ENCODE results near the gene SLC17A7.

Gene SLC17A7

GRCh38 chr19:49440439-49441209, 703 bp downstream of the SLC17A7 start:
- peaks cover 2% of the 10 kb centered on the region for H3K4me1 ChIP-seq (ENCODE audit: control insufficient read depth, insufficient read depth, low read length)
- H3K4me3 ChIP-seq (ENCODE audit: low read depth, low read length), result peak overlapping the region; percentile 61
- H3K27me3 ChIP-seq (ENCODE audit: control insufficient read depth, insufficient read depth, low read length), result peaks cover 57% of the 10 kb centered on the region
- no peaks in the 10 kb centered on the region for H3K36me3 ChIP-seq (ENCODE audit: control insufficient read depth, insufficient read depth, low read length)
- H3K9me3 ChIP-seq (ENCODE audit: control insufficient read depth, insufficient read depth, low read length), result no peaks in the 10 kb centered on the region
- H3K9ac ChIP-seq (ENCODE audit: low read depth, low read length), result no peak overlapping the region

DNA sequence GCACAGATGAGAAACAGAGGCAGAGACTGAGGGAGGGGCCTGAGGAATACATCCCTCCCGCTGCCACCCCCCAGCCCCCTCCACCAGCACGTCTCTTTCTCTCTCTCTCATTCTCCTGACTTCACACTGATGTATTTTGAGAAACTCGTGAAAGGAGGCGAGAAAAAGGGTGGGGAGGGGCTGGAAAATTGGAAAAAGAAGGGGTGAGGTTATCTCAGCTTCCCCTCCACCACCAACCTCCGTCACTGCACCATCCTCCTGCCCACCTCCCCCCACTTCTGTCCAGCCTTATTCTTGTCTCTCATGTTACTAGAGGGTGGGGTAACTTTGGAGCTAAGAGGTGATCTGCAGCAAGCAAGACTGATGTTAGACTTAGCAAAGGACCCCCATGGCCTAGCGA, 1.5 kb downstream of the SLC17A7 start:
- Histone ChIP-seq H3K9ac (ENCODE audit: low read depth, low read length) (no peak overlapping the region), H3K9me3 (ENCODE audit: control insufficient read depth, insufficient read depth, low read length) (no peaks in the 10 kb centered on the region), H3K4me3 (ENCODE audit: low read depth, low read length) (peak overlapping the region; percentile 61), H3K27me3 (ENCODE audit: control insufficient read depth, insufficient read depth, low read length) (peaks cover 64% of the 10 kb centered on the region), H3K4me1 (ENCODE audit: control insufficient read depth, insufficient read depth, low read length) (peaks cover 2% of the 10 kb centered on the region), H3K36me3 (ENCODE audit: control insufficient read depth, insufficient read depth, low read length) (no peaks in the 10 kb centered on the region)

- Histone ChIP-seq H3K27me3 (ENCODE audit: control insufficient read depth, insufficient read depth, low read length) (peaks cover 75% of the 10 kb centered on the region), H3K9me3 (ENCODE audit: control insufficient read depth, insufficient read depth, low read length) (no peaks in the 10 kb centered on the region), H3K4me3 (ENCODE audit: low read depth, low read length) (no peak overlapping the region), H3K4me1 (ENCODE audit: control insufficient read depth, insufficient read depth, low read length) (peaks cover 2% of the 10 kb centered on the region), H3K36me3 (ENCODE audit: control insufficient read depth, insufficient read depth, low read length) (no peaks in the 10 kb centered on the region), H3K9ac (ENCODE audit: low read depth, low read length) (no peak overlapping the region)
Observed at GRCh38 chr19:49438261-49438660, 3.1 kb downstream of the SLC17A7 start.

DNA sequence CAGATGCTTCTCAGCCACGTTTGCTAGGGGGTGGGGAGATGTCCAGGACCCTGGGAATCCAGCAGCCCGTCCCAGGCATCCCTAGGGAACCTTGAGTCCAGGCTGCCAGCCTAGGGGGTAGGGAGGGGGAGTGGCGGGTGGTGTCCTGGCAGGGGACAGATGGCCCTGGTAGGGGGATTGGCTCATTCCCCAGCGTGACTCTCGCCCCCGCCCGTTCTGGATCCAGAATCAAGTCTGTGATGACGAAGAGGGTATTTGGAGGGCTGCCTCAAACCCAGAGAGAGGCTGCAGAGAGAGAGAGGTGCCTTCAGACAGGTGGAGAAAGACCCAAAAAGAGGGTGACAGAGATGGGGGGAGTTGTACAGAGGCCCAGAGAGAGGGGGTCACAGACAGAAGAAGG, 4.1 kb downstream of the SLC17A7 start:
- Histone ChIP-seq H3K36me3 (ENCODE audit: control insufficient read depth, insufficient read depth, low read length) (no peaks in the 10 kb centered on the region), H3K4me1 (ENCODE audit: control insufficient read depth, insufficient read depth, low read length) (peaks cover 2% of the 10 kb centered on the region), H3K27me3 (ENCODE audit: control insufficient read depth, insufficient read depth, low read length) (peaks cover 85% of the 10 kb centered on the region), H3K9ac (ENCODE audit: low read depth, low read length) (no peak overlapping the region), H3K4me3 (ENCODE audit: low read depth, low read length) (peak overlapping the region; percentile 56), H3K9me3 (ENCODE audit: control insufficient read depth, insufficient read depth, low read length) (no peaks in the 10 kb centered on the region)

DNA sequence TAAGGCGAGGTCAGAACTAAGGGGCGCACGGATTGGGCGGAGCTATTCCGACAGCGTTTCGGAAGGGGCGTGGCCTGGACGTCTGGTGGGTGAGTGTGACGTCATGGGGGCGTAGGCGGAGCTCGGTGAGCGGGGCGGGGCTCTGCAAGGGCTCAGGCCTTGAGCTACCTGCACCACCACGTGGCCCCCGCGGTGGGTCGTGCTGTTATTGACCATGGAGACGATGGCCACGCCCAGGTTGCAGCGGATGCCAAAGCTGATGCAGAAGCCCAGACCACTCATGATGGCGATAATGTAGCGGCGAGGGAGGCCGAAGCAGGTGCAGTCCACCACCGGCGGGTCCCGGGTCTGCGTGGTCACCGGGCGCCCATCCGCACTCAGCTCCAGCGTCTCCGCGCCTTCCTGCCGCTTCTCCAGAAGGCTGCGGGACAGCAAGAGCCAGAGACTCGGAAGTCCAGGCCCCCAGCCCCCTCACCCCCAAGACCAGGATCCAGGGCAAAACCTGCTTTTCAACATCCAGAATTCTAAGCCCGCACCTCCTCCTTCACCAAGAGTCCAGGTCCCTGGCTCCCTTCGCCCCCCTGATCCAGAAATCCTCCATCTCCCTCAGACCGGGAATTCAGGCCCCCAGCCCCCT, 4.8 kb downstream of the SLC17A7 start:
- no peak overlapping the region for H3K9ac ChIP-seq (ENCODE audit: low read depth, low read length)
- H3K4me1 ChIP-seq (ENCODE audit: control insufficient read depth, insufficient read depth, low read length), result peaks cover 2% of the 10 kb centered on the region
- no peaks in the 10 kb centered on the region for H3K9me3 ChIP-seq (ENCODE audit: control insufficient read depth, insufficient read depth, low read length)
- H3K27me3 ChIP-seq (ENCODE audit: control insufficient read depth, insufficient read depth, low read length), result peaks cover 88% of the 10 kb centered on the region
- peak overlapping the region; percentile 56 for H3K4me3 ChIP-seq (ENCODE audit: low read depth, low read length)
- H3K36me3 ChIP-seq (ENCODE audit: control insufficient read depth, insufficient read depth, low read length), result no peaks in the 10 kb centered on the region

DNA sequence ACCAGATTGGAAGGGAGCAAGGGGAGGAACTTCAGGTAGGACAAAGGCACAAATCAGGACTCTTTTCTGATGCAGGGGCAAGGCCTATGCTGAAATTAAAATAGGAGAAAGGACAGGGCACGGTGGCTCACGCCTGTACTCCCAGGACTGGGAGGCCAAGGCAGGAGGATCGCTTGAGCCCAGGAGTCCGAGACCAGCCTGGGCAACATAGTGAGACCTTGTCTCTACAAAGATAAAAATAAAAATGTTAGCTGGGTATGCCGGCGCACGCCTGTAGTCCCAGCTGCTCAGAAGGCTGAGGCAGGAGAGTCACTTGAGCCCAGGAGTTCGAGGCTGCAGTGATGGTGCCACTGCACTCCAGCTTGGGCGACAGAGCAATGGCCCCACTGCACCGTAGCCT, 5.7 kb downstream of the SLC17A7 start:
- peaks cover 87% of the 10 kb centered on the region for H3K27me3 ChIP-seq (ENCODE audit: control insufficient read depth, insufficient read depth, low read length)
- peak overlapping the region; percentile 30 for H3K4me3 ChIP-seq (ENCODE audit: low read depth, low read length)
- H3K9ac ChIP-seq (ENCODE audit: low read depth, low read length), result no peak overlapping the region
- H3K4me1 ChIP-seq (ENCODE audit: control insufficient read depth, insufficient read depth, low read length), result peaks cover 2% of the 10 kb centered on the region
- H3K36me3 ChIP-seq (ENCODE audit: control insufficient read depth, insufficient read depth, low read length), result no peaks in the 10 kb centered on the region
- no peaks in the 10 kb centered on the region for H3K9me3 ChIP-seq (ENCODE audit: control insufficient read depth, insufficient read depth, low read length)

- peaks cover 86% of the 10 kb centered on the region for H3K27me3 ChIP-seq (ENCODE audit: control insufficient read depth, insufficient read depth, low read length)
- no peaks in the 10 kb centered on the region for H3K36me3 ChIP-seq (ENCODE audit: control insufficient read depth, insufficient read depth, low read length)
- no peak overlapping the region for H3K9ac ChIP-seq (ENCODE audit: low read depth, low read length)
- H3K4me3 ChIP-seq (ENCODE audit: low read depth, low read length), result no peak overlapping the region
- peaks cover 2% of the 10 kb centered on the region for H3K4me1 ChIP-seq (ENCODE audit: control insufficient read depth, insufficient read depth, low read length)
- H3K9me3 ChIP-seq (ENCODE audit: control insufficient read depth, insufficient read depth, low read length), result no peaks in the 10 kb centered on the region
Observed at GRCh38 chr19:49434907-49435583, 6.3 kb downstream of the SLC17A7 start.

- no peaks in the 10 kb centered on the region for H3K9me3 ChIP-seq (ENCODE audit: control insufficient read depth, insufficient read depth, low read length)
- H3K4me1 ChIP-seq (ENCODE audit: control insufficient read depth, insufficient read depth, low read length), result peaks cover 8% of the 10 kb centered on the region
- peaks cover 78% of the 10 kb centered on the region for H3K27me3 ChIP-seq (ENCODE audit: control insufficient read depth, insufficient read depth, low read length)
- peak overlapping the region; percentile 56 for H3K4me3 ChIP-seq (ENCODE audit: low read depth, low read length)
- no peak overlapping the region for H3K9ac ChIP-seq (ENCODE audit: low read depth, low read length)
- H3K36me3 ChIP-seq (ENCODE audit: control insufficient read depth, insufficient read depth, low read length), result no peaks in the 10 kb centered on the region
Observed at GRCh38 chr19:49433240-49433901, 8.0 kb downstream of the SLC17A7 start.

- Histone ChIP-seq H3K27me3 (ENCODE audit: control insufficient read depth, insufficient read depth, low read length) (peaks cover 70% of the 10 kb centered on the region), H3K9me3 (ENCODE audit: control insufficient read depth, insufficient read depth, low read length) (no peaks in the 10 kb centered on the region), H3K4me3 (ENCODE audit: low read depth, low read length) (peak overlapping the region; percentile 56), H3K9ac (ENCODE audit: low read depth, low read length) (no peak overlapping the region), H3K4me1 (ENCODE audit: control insufficient read depth, insufficient read depth, low read length) (peaks cover 8% of the 10 kb centered on the region), H3K36me3 (ENCODE audit: control insufficient read depth, insufficient read depth, low read length) (no peaks in the 10 kb centered on the region)
Observed at GRCh38 chr19:49432141-49433073, 8.9 kb downstream of the SLC17A7 start.

- Histone ChIP-seq H3K4me1 (ENCODE audit: control insufficient read depth, insufficient read depth, low read length) (peaks cover 16% of the 10 kb centered on the region), H3K27me3 (ENCODE audit: control insufficient read depth, insufficient read depth, low read length) (peaks cover 70% of the 10 kb centered on the region)
Observed at GRCh38 chr19:49431330-49431749, 10.0 kb downstream of the SLC17A7 start.

More at GRCh38 chr19:49431330-49431749, 10.0 kb downstream of the SLC17A7 start:
- Histone ChIP-seq H3K36me3 (ENCODE audit: control insufficient read depth, insufficient read depth, low read length) (no peaks in the 10 kb centered on the region), H3K9ac (ENCODE audit: low read depth, low read length) (no peak overlapping the region), H3K4me3 (ENCODE audit: low read depth, low read length) (no peak overlapping the region), H3K9me3 (ENCODE audit: control insufficient read depth, insufficient read depth, low read length) (no peaks in the 10 kb centered on the region)
